SH-SY5Y (cell line): ENCODE results near the gene CD38.

ENCODE experiments used
- GATA2 ChIP-seq: IDR thresholded peaks from 2 replicates; pipeline ENCODE4 v1.6.1; 2011; ENCODE audit warnings: mild to moderate bottlenecking, low read depth, low read length
- GATA3 ChIP-seq: IDR thresholded peaks from 2 replicates; pipeline ENCODE4 v1.6.1; 2011; ENCODE audit warnings: low read depth, mild to moderate bottlenecking, low read length, moderate library complexity

DNA sequence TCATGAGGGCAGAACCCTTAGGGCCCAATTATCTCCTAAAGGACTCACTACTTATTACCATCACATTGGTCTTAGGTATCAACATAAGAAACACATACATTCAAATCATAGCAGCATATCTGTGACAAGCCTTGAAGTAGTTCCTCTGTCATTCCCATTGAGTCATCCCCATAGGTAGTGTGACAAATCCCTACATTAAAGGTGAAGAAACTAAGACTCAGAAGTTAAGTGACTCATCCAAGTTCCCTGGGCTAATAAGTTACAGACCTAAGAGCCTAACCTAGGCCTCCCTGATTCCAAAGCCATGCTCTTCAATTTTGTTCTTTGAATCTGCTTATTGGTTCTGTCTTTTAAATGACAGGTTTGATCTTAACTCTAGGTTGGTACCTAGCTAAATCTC, 58.2 kb downstream of the CD38 start:
- TF ChIP-seq GATA3 = no peak
- no peak for TF ChIP-seq GATA2
